HG02970 (cell line): ENCODE data around the gene LRRN2.
"Not testable (repeated sequence)": the region's sequence is repeated elsewhere in the genome, so short reads cannot be mapped to it uniquely, and the experiment has no call there.

ENCODE experiments used
- ATAC-seq: cut with Tn5 transposase; IDR thresholded peaks from one replicate; pipeline ENCODE4 v1.9.1; 2021; ENCODE audit warnings: mild to moderate bottlenecking, moderate library complexity, moderate number of reproducible peaks; ENCODE audit not compliant: unreplicated experiment, low FRiP score

The LRRN2 gene

GRCh38 chr1:204685236-204686006 lies at the start of gene LRRN2:
Gene LRRN2 (minus strand): TSS chr1:204685738. CDS start chr1:204619992, 65,746 bp downstream.
- no peak for ATAC-seq

DNA sequence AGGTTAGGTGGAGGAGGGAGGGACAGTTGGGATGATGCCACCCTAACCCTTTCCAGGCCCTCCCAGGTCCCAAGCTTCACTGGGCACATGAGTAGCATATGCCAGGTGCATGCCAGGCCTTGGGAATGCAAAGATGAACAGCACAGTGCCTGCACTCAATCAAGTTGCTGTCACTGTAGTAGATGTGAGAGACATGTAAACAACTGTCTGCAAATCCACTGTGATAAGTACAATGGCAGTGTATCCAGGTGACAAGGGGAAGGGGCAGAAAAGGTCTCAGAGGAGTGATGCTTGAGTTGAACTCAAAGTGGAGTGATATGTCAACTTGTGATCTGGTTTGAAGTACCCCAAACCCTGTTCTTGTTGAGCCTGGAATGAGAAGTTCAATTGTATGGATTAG lies 49.5 kb upstream of the LRRN2 start:
- no peak for ATAC-seq

DNA sequence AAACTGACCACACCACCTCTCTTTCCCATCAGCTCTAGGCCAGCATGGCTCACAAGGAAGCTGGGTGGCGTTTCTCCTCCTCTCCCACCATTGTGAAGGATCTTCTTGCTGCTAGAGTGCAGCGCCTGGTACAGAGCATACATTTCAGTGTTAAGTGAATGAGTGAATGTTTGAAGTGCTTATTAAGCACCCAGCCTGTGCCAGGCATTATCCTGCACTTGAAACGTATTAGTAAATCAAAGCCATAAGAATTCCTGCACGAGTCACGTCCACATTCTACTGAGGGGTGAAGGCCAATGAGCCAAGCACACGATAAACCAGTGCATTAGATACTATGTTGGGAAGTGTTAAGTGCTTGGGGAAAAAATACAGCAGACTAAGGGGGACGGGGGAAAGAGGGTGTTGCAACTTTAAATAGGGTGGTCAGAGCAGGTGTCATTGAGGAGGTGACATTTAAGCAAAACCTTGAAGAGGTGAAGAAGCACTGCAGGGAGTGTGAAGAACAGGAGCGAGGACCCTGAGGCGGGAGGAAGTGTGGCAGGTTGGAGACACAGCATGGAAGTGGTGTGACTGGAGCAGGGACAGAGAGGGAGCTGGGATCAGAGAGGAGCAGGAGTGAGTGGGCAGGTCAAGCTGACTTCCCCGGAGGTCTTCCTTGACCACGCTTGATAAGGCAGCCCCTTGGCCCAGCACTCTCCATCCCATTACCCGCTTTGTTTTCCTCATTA lies 48.5 kb upstream of the LRRN2 start:
- no peak for ATAC-seq

GRCh38 chr1:204733289-204733688 lies 47.8 kb upstream of the LRRN2 start:
- ATAC-seq: no peak

DNA sequence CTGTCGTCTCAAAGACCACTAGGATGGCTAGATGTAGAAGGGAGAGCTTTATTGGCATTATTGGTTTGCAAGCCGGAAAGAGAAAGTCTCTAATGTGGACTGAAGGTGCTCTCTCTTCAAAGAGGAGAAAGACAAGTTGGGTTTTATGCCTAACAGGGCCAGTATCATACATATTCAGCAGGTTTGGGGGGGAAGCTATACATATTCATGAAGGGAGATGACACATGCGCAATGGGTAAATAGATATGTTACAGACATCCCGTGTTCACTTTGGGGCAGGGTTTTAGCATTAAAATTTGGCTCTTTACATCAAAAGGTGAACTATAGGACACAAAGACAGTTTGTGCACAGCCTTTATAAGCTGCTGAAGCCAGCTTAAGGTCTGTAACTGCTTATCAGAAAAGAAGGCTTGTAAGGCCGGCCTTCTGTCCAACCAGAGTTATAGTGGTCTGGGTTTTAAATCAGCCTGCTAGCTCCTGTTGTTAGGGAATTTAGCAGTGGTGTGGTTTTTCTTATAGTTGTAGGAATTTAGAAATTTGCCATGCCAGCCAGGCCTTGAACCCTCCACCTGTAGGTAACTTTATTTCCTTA lies 46.5 kb upstream of the LRRN2 start:
- no peak for ATAC-seq

GRCh38 chr1:204731509-204731908 lies 46.0 kb upstream of the LRRN2 start:
- no peak for ATAC-seq

DNA sequence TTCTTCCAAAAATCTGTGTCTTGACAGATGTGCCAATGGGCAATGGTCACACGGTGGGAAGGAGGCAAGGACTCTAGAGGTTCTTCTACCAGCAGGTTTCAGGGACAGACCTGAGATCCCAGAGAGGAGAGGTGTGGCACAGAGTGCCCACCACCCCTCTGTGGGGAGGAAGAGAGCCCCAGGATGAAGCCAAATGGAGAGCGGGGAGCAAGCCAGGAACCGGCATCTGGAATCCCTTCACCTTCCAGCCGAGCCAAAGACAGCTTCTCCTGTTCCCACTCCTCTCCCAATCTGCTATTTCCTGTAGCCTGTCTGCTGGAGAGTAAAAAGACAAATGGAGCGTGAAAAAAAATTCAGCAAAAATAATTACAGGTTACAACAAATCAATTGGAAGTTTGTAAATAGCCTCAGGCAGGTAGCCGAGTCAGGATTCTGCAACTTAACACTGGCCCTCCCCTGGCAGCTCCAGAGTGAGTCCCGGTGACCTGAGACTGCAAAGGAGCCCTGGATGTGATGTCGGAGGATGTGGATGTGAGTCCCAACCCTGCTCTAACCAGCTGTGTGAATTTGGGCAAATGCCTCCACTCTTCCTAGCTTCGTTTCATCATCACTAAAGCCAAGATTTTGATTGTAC lies 45.4 kb upstream of the LRRN2 start:
- no peak for ATAC-seq

DNA sequence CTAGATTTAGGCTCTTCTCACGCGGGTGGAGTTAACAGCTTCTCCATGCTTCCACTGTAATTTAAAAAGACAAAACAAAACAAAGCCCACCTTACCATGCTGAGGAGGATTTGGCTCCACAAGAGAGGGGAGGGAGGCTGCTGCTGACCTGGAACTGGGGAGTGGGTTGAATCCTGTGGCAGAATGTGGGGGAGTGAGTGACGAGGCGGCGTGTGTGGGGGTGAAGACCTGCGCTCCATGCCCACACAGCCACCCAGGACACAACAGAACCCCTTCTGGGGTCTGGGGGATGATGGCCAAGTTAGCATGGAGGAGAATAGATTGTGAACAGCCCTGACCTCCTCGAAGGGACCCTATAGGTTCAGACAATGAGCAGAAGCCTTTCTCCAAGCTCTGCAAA lies 44.0 kb upstream of the LRRN2 start:
- ATAC-seq: no peak

DNA sequence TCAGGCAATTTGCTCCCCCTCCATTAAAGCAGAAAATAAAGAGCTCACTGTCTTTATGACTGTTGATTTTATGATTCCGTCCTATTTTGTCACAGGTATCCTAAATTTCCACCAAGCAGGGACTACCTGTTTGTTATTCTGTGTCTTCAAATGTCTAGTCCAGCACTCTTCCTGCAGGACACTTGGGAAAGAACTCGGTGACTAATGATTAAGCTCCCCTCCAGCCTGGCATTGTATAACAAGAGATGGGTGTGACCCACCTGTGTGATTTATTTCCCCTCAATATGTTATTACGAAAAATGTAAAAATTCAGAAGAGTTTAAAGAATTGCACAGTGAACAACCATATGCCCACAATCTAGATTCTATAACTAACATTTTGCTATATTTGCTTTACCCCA lies 42.9 kb upstream of the LRRN2 start:
- no peak for ATAC-seq

DNA sequence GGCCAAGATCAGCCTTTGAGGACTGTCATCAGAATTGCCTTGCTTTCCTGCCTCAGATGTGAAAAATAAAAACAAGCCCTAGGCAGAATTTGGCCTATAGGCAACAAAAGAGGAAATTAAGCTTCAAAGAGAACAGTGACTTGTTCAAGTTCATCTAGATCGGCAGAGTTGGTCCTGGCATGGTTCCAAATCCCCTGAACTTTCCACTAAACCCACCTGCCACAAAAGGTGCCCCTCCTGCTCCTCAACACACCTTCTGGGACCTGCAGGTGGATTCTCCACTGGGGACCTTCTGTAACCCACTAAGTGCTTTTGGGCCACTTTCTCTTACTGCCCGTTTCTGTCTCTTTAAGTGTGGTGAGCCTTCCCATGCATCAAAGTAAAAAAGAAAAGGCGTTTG lies 42.5 kb upstream of the LRRN2 start:
- ATAC-seq: no peak

GRCh38 chr1:204727438-204727837 lies 41.9 kb upstream of the LRRN2 start:
- not testable (repeated sequence) for ATAC-seq

- ATAC-seq: no peak
These were observed 40.9 kb upstream of the LRRN2 start for GRCh38 chr1:204726478-204726877.

GRCh38 chr1:204725821-204726448 lies 40.4 kb upstream of the LRRN2 start:
- no peak for ATAC-seq

- no peak for ATAC-seq
These were observed 37.7 kb upstream of the LRRN2 start for GRCh38 chr1:204723131-204723787.

GRCh38 chr1:204721373-204722055 lies 36.0 kb upstream of the LRRN2 start:
- ATAC-seq: no peak

DNA sequence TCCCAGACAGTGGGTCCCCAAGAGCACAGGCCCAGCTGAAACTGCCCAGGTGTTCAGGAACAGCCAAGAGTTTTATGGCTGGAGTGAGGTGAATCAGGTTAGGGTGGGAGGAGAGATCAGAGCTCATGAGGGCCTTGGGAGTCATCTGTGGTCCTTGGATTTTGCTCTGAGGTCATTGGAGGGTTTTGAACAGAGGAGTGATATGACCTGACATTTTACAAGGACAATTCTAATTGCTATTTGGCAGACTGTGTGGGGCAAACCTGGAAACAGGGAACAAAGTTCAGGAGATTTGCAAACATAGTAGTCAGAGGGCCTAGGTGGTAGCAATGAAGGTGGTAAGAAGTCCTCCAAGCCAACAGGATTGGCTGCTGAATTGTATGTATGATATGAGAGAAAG lies 31.1 kb upstream of the LRRN2 start:
- no peak for ATAC-seq

DNA sequence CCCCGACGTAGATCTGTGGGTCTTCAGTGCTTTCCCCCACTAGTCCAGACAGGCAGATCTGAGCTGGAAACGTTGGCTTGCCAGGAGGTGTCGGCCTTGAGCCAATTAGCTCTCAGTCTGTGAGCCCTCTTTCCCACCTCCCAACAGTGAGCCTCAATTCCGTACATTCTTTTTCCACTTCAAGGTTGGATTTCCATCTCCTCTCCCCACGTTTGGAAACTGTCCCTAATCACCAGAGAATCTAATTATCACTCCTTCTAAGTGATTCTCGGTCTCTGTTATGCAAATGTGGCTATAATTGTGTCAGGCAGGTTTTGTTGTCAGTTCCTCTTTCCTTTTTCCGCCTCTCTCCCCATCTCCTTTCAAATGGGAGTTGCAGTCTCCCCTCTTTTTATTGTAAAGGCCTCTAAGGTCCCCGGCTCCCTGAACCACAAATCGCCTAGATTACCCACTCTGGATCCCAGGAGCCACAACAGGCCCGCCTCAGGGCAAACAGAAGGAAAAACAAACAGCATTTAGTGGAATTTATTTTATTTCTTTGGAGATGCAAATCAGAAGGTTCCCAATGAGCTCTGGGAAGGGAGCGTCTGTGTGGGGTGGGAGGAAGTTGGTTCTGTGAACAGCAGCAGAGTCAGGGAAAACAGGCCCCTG lies 29.4 kb upstream of the LRRN2 start:
- no peak for ATAC-seq

GRCh38 chr1:204714194-204714860 lies 28.8 kb upstream of the LRRN2 start:
- no peak for ATAC-seq

DNA sequence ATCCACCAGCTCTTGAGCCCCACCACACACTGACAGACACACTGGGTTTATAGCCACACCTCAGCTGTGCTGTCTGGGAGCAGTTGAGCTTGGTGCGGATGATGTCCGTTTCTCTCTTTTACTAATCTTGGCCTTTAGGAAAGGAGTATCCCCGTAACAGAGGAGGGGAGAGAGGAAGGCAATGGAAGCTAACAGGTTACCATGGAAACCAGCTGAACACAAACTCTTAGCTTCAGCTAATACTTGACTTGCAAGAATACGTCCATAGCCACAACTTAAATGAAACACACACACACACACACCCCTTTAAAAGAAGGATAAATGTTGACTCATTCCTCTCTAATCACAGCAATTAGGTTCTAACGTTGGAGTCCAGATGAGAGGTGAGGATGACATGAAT lies 28.0 kb upstream of the LRRN2 start:
- no peak for ATAC-seq
